GM12865 (cell line): Measurements from ENCODE around the gene ANGEL1.

Experiments
- DNase-seq: peaks from one replicate; pipeline ENCODE4 v3.0.0; 2010; ENCODE audit warnings: low read depth
- H3K4me3 ChIP-seq: 2 replicates; pipeline ENCODE4 v1.5.1; 2011; ENCODE audit warnings: mild to moderate bottlenecking, low read depth, low read length, control low read depth
- CTCF ChIP-seq: IDR thresholded peaks from 2 replicates; pipeline ENCODE4 v1.5.1; 2011; ENCODE audit warnings: low read length, control low read depth, low read depth, inconsistent platforms; ENCODE audit not compliant: insufficient read depth; ENCODE audit errors: missing control alignments

The ANGEL1 gene

GRCh38 chr14:76846331-76847047, 33.8 kb upstream of the ANGEL1 start:
- no peak for DNase-seq
- TF ChIP-seq CTCF, result no peak
- H3K4me3 ChIP-seq, result no peak overlapping the region

DNA sequence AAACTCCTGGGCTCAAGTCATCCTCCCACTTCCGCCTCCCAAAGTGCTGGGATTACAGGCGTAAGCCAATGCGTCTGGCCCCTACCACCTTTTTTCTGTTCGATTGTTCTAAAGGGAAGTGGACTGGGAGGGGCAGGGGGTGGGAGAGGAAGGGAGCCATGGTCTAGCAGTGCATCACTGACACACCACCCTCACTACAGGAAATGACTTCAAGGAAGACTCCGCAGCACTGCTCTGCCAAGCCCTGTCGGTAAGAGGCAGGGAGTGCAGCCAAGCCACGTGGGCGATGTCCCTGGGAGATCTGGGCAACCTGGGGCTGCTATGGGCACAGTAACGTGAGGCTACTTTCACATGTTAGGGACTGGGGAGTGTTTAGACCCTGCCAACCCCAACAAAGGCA, 31.5 kb upstream of the ANGEL1 start:
- TF ChIP-seq CTCF, result peak; percentile 2
- H3K4me3 ChIP-seq, result no peak overlapping the region
- peak; percentile 26 for DNase-seq

GRCh38 chr14:76842414-76842813, 29.7 kb upstream of the ANGEL1 start:
- no peak overlapping the region for H3K4me3 ChIP-seq
- no peak for DNase-seq
- no peak for TF ChIP-seq CTCF

- TF ChIP-seq CTCF, result no peak
- H3K4me3 ChIP-seq, result no peak overlapping the region
- no peak for DNase-seq
Observed at GRCh38 chr14:76837524-76837923, 24.8 kb upstream of the ANGEL1 start.

GRCh38 chr14:76836029-76836630, 23.4 kb upstream of the ANGEL1 start:
- no peak for TF ChIP-seq CTCF
- no peak for DNase-seq
- H3K4me3 ChIP-seq, result no peak overlapping the region

DNA sequence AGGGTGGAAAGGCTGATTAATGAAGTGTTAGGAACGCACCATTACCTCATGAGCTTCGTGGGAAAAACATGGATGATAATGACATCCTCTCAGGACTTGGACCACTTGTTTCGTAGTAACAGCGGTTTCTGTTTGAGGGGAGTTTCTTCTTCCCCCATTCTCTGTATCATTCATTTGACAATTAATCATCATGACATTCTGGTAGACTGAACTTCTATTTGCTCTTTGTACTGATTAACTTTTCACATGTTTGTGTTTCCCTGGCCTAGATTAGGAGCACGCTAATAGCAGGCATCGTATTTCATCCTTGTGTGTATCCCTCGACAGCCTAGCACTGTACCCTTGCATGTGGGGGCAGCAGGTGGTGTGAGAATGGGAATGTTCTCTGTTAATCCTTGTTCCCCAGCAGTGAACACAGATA, 21.6 kb upstream of the ANGEL1 start:
- no peak for TF ChIP-seq CTCF
- no peak for DNase-seq
- no peak overlapping the region for H3K4me3 ChIP-seq

GRCh38 chr14:76833011-76833410, 20.3 kb upstream of the ANGEL1 start:
- TF ChIP-seq CTCF, result no peak
- H3K4me3 ChIP-seq, result no peak overlapping the region
- no peak for DNase-seq
